ENCODE measurements around the gene OR5K1. TPM values are rescaled to one million over a fixed set of nuclear protein-coding genes. Genes with fewer than 3 reads are reported as not detected.

OR5K1 gene
- total RNA-seq: not detected in 2 replicates

GRCh38 chr3:98462901-98463300 is at the start of gene OR5K1:
Gene OR5K1, plus strand, starts transcription at chr3:98463201. Its CDS starts 6,376 bp downstream, at chr3:98469577.

GRCh38 chr3:98497381-98497780 is 34.4 kb downstream of the OR5K1 start, which contains the start of gene OR5K2:
Gene OR5K2, plus strand, starts transcription at chr3:98497681. Its CDS starts 0 bp downstream, at chr3:98497681.

Other genes with a start within 250 kb of the OR5K1 start
- gene OR5H6, start 199.0 kb upstream of the OR5K1 start, total RNA-seq: not detected in 2 replicates
- gene OR5H2, start 180.7 kb upstream of the OR5K1 start, total RNA-seq: not detected in 2 replicates
- not detected in 2 replicates for gene OR5K4, start 109.3 kb upstream of the OR5K1 start, total RNA-seq
- not detected in 2 replicates for gene OR5K3, start 72.5 kb upstream of the OR5K1 start, total RNA-seq
- gene OR5K2, start 34.5 kb downstream of the OR5K1 start, total RNA-seq: not detected in 2 replicates
- 110 and 139 TPM in 2 replicates for gene CLDND1, start 59.7 kb downstream of the OR5K1 start, total RNA-seq
- not detected in 2 replicates for gene GPR15, start 68.8 kb downstream of the OR5K1 start, total RNA-seq
- gene CPOX, start 130.4 kb downstream of the OR5K1 start, total RNA-seq: 26.7 and 28.3 TPM in 2 replicates

Data from thoracic aorta endothelial cell (primary cell).